CD8-positive, alpha-beta memory T cell (primary cell): Measurements from ENCODE around the gene SLC22A14. TPM values are rescaled to one million over a fixed set of nuclear protein-coding genes. Genes with fewer than 3 reads are reported as not detected.
A peak's percentile ranks its signal among the peaks of the same experiment; 100 is the strongest.
"Not testable (repeated sequence)": the region's sequence is repeated elsewhere in the genome, so short reads cannot be mapped to it uniquely, and the experiment has no call there.

Experiments used
- CTCF ChIA-PET: fragments of 350-600 bp; sonication (Branson Sonifier 250); formaldehyde crosslinking; loops from one replicate; lab custom pipeline; 2021; ENCODE audit warnings: antibody characterized with exemption; lab: Charles Lee
- POLR2A ChIA-PET: fragments of 350-600 bp; sonication (Branson Sonifier 250); formaldehyde crosslinking; loops from one replicate; lab custom pipeline; 2021; ENCODE audit warnings: antibody characterized with exemption; lab: Charles Lee
- DNase-seq, 5 donors: peaks; one replicate each; pipeline versions ENCODE4 v3.0.0 to v3.0.0-alpha.2; 2020 to 2022; ENCODE audit warnings: mixed read lengths in 1 of 5
- H3K27ac ChIP-seq: one replicate; pipeline ENCODE4 v1.7.0; 2013; ENCODE audit warnings: low read depth, mild to moderate bottlenecking, low read length, moderate library complexity
- H3K27me3 ChIP-seq: 2 replicates; pipeline ENCODE4 v1.7.0; 2013; ENCODE audit warnings: low read length, mild to moderate bottlenecking; ENCODE audit not compliant: insufficient read depth, poor library complexity, severe bottlenecking
- H3K36me3 ChIP-seq: 2 replicates; pipeline ENCODE4 v1.7.0; 2013; ENCODE audit warnings: mild to moderate bottlenecking, low read length, moderate library complexity; ENCODE audit not compliant: insufficient read depth
- H3K4me1 ChIP-seq: 2 replicates; pipeline ENCODE4 v1.7.0; 2013; ENCODE audit warnings: mild to moderate bottlenecking, low read length, moderate library complexity; ENCODE audit not compliant: insufficient read depth
- H3K4me3 ChIP-seq: 2 replicates; pipeline ENCODE4 v1.7.0; 2013; ENCODE audit warnings: mild to moderate bottlenecking, low read length
- H3K9me3 ChIP-seq: 2 replicates; pipeline ENCODE4 v1.7.0; 2013; ENCODE audit warnings: mild to moderate bottlenecking, low read length
- H3K27ac Mint-ChIP-seq, 8 donors: one replicate each; pipeline ENCODE4 v1.8.0; 2020 to 2021; ENCODE audit warnings: mixed read lengths in 8 of 8, mild to moderate bottlenecking in 6 of 8, inconsistent platforms in 3 of 8, moderate library complexity in 3 of 8
- H3K27me3 Mint-ChIP-seq, 2 donors: one replicate each; pipeline ENCODE4 v1.8.0; 2020 to 2021; ENCODE audit warnings: mixed read lengths in 2 of 2, mild to moderate bottlenecking in 1 of 2, moderate library complexity in 1 of 2
- H3K36me3 Mint-ChIP-seq, 3 donors: one replicate each; pipeline ENCODE4 v1.8.0; 2020 to 2021; ENCODE audit warnings: mixed read lengths in 3 of 3, inconsistent platforms in 1 of 3, mild to moderate bottlenecking in 1 of 3
- H3K4me1 Mint-ChIP-seq, 3 donors: one replicate each; pipeline ENCODE4 v1.8.0; 2020 to 2021; ENCODE audit warnings: mixed read lengths in 3 of 3, inconsistent platforms in 1 of 3, mild to moderate bottlenecking in 1 of 3
- H3K4me3 Mint-ChIP-seq, 7 donors: one replicate each; pipeline ENCODE4 v1.8.0; 2020 to 2021; ENCODE audit warnings: mixed read lengths in 7 of 7, mild to moderate bottlenecking in 6 of 7, moderate library complexity in 4 of 7, inconsistent platforms in 2 of 7
- H3K9me3 Mint-ChIP-seq, 5 donors: one replicate each; pipeline ENCODE4 v1.8.0; 2020 to 2022; ENCODE audit warnings: mixed read lengths in 5 of 5, mild to moderate bottlenecking in 3 of 5, moderate library complexity in 2 of 5, inconsistent platforms in 1 of 5
- polyA plus RNA-seq: library from polyadenylated mRNA; unstranded; fragments of 300-500 nt; fragmentation: Illumina TruSeq; gene quantifications from one replicate; pipeline ENCODE4 v1.2.3, GENCODE V29; 2021
- total RNA-seq, 2 experiments: library from RNA; stranded (reverse); gene quantifications; one replicate each; pipeline ENCODE4 v1.2.3, GENCODE V29; 2021

The SLC22A14 gene, protein sequence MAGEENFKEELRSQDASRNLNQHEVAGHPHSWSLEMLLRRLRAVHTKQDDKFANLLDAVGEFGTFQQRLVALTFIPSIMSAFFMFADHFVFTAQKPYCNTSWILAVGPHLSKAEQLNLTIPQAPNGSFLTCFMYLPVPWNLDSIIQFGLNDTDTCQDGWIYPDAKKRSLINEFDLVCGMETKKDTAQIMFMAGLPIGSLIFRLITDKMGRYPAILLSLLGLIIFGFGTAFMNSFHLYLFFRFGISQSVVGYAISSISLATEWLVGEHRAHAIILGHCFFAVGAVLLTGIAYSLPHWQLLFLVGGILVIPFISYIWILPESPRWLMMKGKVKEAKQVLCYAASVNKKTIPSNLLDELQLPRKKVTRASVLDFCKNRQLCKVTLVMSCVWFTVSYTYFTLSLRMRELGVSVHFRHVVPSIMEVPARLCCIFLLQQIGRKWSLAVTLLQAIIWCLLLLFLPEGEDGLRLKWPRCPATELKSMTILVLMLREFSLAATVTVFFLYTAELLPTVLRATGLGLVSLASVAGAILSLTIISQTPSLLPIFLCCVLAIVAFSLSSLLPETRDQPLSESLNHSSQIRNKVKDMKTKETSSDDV
- total RNA-seq = not detected
- polyA plus RNA-seq = not detected

GRCh38 chr3:38281895-38282686, at the start of gene SLC22A14:
Gene SLC22A14, plus strand, starts transcription at chr3:38282294. Its CDS starts 23,733 bp downstream, at chr3:38306027.
- Mint-ChIP-seq H3K9me3 (no peaks in the 10 kb centered on the region), H3K27me3 (peaks cover 0 to 2% of the 10 kb centered on the region in 2 donors), H3K27ac (no peak within 1 kb of the TSS), H3K36me3 (peaks cover 0 to 7% (median 2%) of the 10 kb centered on the region in 3 donors), H3K4me1 (no peaks in the 10 kb centered on the region), H3K4me3 (no peak within 1 kb of the TSS)
- Histone ChIP-seq H3K4me3 (no peak within 1 kb of the TSS), H3K27ac (no peak within 1 kb of the TSS), H3K4me1 (no peaks in the 10 kb centered on the region), H3K36me3 (no peaks in the 10 kb centered on the region), H3K27me3 (no peaks in the 10 kb centered on the region), H3K9me3 (no peaks in the 10 kb centered on the region)
- ChIA-PET CTCF (no interaction called here), POLR2A (interaction anchor here (0.5 kb wide), 1 partner anchor 219 kb away, joined by 4 read pairs; no protein-coding TSS in a partner anchor)
- DNase-seq = no peak

DNA sequence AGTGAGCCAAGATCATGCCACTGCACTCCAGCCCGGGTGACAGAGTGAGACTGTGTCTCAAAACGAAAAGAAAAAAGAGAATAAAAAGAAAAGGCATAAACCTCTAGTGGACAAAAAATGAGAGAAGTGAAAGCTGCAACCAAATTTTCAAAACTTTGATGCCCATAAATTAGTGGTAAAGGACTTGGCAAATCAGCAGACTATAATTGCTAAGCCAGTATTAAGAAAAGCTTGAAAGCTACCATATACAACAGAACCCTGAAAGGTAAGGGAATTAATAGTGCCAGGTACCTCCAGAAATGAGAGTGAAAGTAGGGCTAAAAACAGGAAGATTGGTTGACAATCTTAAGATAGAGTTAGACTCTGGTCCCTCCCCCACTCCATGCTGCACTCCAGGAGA, 49.4 kb upstream of the SLC22A14 start:
- Mint-ChIP-seq H3K4me1 (peaks cover 0 to 3% (median 0%) of the 10 kb centered on the region in 3 donors), H3K9me3 (peaks cover 4 to 15% (median 6%) of the 10 kb centered on the region in 5 donors), H3K27me3 (no peaks in the 10 kb centered on the region), H3K36me3 (peaks cover 35 to 87% (median 43%) of the 10 kb centered on the region in 3 donors), H3K4me3 (no peak overlapping the region), H3K27ac (peak overlapping the region in 3 of 8 donors; percentile 48 to 91 (median 71))
- H3K4me3 ChIP-seq = no peak overlapping the region
- ChIA-PET POLR2A (no interaction called here), CTCF (no interaction called here)
- H3K36me3 ChIP-seq = peaks cover 20% of the 10 kb centered on the region
- no peaks in the 10 kb centered on the region for H3K4me1 ChIP-seq
- no peaks in the 10 kb centered on the region for H3K9me3 ChIP-seq
- no peak overlapping the region for H3K27ac ChIP-seq
- no peak for DNase-seq
- no peaks in the 10 kb centered on the region for H3K27me3 ChIP-seq

- peaks cover 29% of the 10 kb centered on the region for H3K36me3 ChIP-seq
- peaks cover 8 to 29% (median 22%) of the 10 kb centered on the region in 5 donors for H3K9me3 Mint-ChIP-seq
These were observed 46.6 kb upstream of the SLC22A14 start for GRCh38 chr3:38235466-38235865.

DNA sequence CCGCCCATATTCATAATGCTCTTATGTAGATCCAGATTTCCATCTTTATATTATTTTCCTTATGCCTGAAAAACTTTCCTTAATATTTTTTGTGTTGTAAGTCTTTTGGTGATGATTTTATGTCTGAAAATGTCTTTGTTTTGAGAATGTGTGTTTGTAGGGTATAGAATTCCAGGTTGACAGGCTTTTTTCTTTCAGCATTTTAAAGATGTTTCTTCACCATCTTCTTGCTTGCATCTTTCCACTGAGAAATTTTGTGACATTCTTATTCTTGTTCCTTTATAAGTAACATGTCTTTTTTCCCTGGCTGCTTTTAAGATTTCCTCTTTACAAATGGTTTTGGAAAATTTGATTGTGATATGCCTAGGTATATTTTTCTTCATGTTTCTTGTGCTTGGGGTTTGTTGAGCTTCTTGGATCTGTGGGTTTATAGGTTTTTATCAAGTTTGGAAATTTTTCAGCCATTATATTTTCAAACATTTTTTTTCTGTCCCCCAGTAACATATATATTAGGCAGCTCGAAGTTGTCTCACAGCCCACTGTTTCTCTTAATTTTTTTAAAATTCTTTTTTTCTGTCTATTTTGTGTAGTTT, 43.6 kb upstream of the SLC22A14 start:
- Mint-ChIP-seq H3K36me3 (peaks cover 57 to 84% (median 61%) of the 10 kb centered on the region in 3 donors), H3K4me3 (no peak overlapping the region), H3K27ac (no peak overlapping the region), H3K27me3 (no peaks in the 10 kb centered on the region), H3K4me1 (peaks cover 2 to 4% (median 3%) of the 10 kb centered on the region in 3 donors), H3K9me3 (peaks cover 8 to 29% (median 22%) of the 10 kb centered on the region in 5 donors)
- Histone ChIP-seq H3K9me3 (no peaks in the 10 kb centered on the region), H3K36me3 (peaks cover 24% of the 10 kb centered on the region), H3K4me1 (no peaks in the 10 kb centered on the region), H3K4me3 (no peak overlapping the region), H3K27ac (no peak overlapping the region), H3K27me3 (no peaks in the 10 kb centered on the region)
- no peak for DNase-seq
- ChIA-PET POLR2A (no interaction called here), CTCF (interaction anchor here (1.2 kb wide), 1 partner anchor 102 kb away, joined by 3 read pairs; the partner anchor contains the start of gene ACAA1)

More at GRCh38 chr3:38235466-38235865, 46.6 kb upstream of the SLC22A14 start:
- POLR2A ChIA-PET = no interaction called here
- Mint-ChIP-seq H3K36me3 (peaks cover 60 to 92% (median 61%) of the 10 kb centered on the region in 3 donors), H3K27ac (peak overlapping the region in 1 of 8 donors; percentile 80), H3K4me3 (no peak overlapping the region), H3K27me3 (no peaks in the 10 kb centered on the region), H3K4me1 (no peaks in the 10 kb centered on the region)
- H3K4me1 ChIP-seq = no peaks in the 10 kb centered on the region
- DNase-seq = no peak
- no peak overlapping the region for H3K27ac ChIP-seq
- H3K9me3 ChIP-seq = no peaks in the 10 kb centered on the region
- no peaks in the 10 kb centered on the region for H3K27me3 ChIP-seq
- CTCF ChIA-PET = no interaction called here
- no peak overlapping the region for H3K4me3 ChIP-seq

- H3K27ac Mint-ChIP-seq = peak overlapping the region in 1 of 8 donors; percentile 29
- H3K4me1 Mint-ChIP-seq = not testable (repeated sequence)
These were observed 39.3 kb upstream of the SLC22A14 start for GRCh38 chr3:38242812-38243211.

GRCh38 chr3:38245930-38246329, 36.2 kb upstream of the SLC22A14 start:
- Mint-ChIP-seq H3K4me3 (no peak overlapping the region), H3K27ac (no peak overlapping the region), H3K4me1 (peaks cover 3 to 11% (median 6%) of the 10 kb centered on the region in 3 donors), H3K9me3 (no peaks in the 10 kb centered on the region), H3K36me3 (peaks cover 5 to 77% (median 24%) of the 10 kb centered on the region in 3 donors), H3K27me3 (no peaks in the 10 kb centered on the region)
- CTCF ChIA-PET = no interaction called here
- no peak overlapping the region for H3K4me3 ChIP-seq
- H3K9me3 ChIP-seq = no peaks in the 10 kb centered on the region
- no peaks in the 10 kb centered on the region for H3K4me1 ChIP-seq
- POLR2A ChIA-PET = no interaction called here
- no peaks in the 10 kb centered on the region for H3K27me3 ChIP-seq
- H3K36me3 ChIP-seq = peaks cover 12% of the 10 kb centered on the region
- H3K27ac ChIP-seq = no peak overlapping the region
- DNase-seq = no peak

More at GRCh38 chr3:38242812-38243211, 39.3 kb upstream of the SLC22A14 start:
- DNase-seq, H3K27me3 ChIP-seq, H3K4me3 Mint-ChIP-seq, CTCF ChIA-PET, H3K4me1 ChIP-seq, POLR2A ChIA-PET, H3K9me3 ChIP-seq, H3K4me3 ChIP-seq, H3K27ac ChIP-seq, H3K27me3 Mint-ChIP-seq: not testable (repeated sequence)
- peaks cover 21% of the 10 kb centered on the region for H3K36me3 ChIP-seq
- Mint-ChIP-seq H3K36me3 (peaks cover 24 to 74% (median 36%) of the 10 kb centered on the region in 3 donors), H3K9me3 (peaks cover 4 to 17% (median 12%) of the 10 kb centered on the region in 5 donors)

DNA sequence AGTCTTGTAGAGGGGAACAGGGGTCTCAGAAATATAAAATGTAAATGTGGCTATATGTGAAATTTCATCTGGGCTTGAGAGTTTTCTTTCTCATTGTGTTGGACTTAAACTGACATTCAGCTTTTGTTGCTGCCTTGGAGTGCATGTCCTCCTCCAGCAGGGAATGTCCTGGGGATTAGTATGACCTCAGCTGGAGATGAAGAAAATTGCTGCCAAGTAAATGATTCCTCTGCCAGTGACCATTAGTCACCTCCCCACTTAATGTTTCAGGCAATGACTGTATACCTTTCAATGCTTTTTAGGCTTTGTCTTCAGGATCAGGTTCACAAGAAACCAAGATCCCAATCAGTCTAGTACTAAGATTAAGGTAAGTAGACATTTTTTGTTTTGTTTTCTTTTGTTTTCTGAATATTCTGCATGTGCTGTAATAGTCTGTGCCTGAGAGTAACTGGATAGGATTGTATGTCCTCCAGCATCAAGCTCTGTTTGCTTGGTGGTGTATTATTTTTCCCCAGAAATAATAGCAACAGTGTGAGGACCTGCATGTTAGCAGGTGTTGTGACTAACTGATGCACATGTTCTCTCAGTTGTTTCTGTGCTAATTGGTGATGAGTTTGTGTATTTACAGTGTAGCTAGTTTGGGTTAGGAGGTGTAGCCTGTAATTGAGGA, 34.6 kb upstream of the SLC22A14 start:
- no peak for DNase-seq
- Mint-ChIP-seq H3K4me3 (no peak overlapping the region), H3K27me3 (no peaks in the 10 kb centered on the region), H3K9me3 (no peaks in the 10 kb centered on the region), H3K4me1 (peaks cover 3 to 10% (median 6%) of the 10 kb centered on the region in 3 donors), H3K36me3 (peaks cover 5 to 85% (median 30%) of the 10 kb centered on the region in 3 donors), H3K27ac (peak overlapping the region in 4 of 8 donors; percentile 38 to 67 (median 56))
- CTCF ChIA-PET = interaction anchor here (0.9 to 1.2 kb wide), 3 partner anchors 14 to 130 kb away, joined by 3 read pairs; no protein-coding TSS in a partner anchor
- H3K4me3 ChIP-seq = no peak overlapping the region
- no peaks in the 10 kb centered on the region for H3K9me3 ChIP-seq
- no peaks in the 10 kb centered on the region for H3K27me3 ChIP-seq
- peaks cover 12% of the 10 kb centered on the region for H3K36me3 ChIP-seq
- no peaks in the 10 kb centered on the region for H3K4me1 ChIP-seq
- H3K27ac ChIP-seq = no peak overlapping the region
- POLR2A ChIA-PET = no interaction called here
